Nasal cavity respiratory epithelium epithelial cell of viscerocranial mucosa (primary cell): Measurements from ENCODE around the gene MLEC. TPM values are rescaled to one million over a fixed set of nuclear protein-coding genes. Genes with fewer than 3 reads are reported as not detected.

Source experiments
- total RNA-seq: library from RNA; depleted of rRNA; stranded (reverse); fragments of >200 nt; gene quantifications from 2 replicates; pipeline ENCODE4 v1.2.3, GENCODE V29; 2014

MLEC gene, protein sequence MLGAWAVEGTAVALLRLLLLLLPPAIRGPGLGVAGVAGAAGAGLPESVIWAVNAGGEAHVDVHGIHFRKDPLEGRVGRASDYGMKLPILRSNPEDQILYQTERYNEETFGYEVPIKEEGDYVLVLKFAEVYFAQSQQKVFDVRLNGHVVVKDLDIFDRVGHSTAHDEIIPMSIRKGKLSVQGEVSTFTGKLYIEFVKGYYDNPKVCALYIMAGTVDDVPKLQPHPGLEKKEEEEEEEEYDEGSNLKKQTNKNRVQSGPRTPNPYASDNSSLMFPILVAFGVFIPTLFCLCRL
- total RNA-seq: 83.6 and 108 TPM in 2 replicates

DNA sequence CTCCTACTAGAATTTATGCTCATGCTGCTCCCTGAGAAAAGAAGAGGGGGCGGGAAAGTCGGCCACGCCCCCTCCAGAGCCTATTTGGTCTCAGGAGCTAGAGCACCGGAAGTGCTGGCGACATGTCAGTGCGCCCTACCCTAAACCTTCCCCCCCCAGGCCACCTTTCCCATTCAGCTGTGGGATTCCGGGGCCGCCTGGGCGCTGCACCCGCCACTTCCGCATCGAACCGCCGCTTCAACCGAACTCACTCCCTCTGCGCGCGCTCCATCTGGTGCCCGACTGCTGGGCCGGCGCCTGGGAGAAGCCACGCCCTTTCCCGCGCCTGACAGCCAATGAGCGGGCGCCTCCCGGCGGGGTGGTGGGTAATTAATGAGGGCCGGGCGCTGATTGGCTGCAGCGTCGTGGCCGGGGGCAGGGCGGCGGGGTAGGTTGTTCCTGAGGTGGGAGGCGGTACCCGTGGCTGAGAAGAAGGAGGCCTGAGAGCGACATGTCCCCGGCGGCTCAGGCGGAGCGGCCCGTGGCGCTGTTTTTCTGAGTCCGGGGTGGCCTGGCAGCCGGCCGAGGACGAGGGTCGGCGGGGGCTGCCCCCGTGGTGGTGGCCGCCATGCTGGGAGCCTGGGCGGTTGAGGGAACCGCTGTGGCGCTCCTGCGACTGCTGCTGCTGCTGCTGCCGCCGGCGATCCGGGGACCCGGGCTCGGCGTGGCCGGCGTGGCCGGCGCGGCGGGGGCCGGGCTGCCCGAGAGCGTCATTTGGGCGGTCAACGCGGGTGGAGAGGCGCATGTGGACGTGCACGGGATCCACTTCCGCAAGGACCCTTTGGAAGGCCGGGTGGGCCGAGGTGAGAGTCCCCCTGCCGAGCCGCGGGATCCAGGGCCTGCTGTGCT, at the start of gene MLEC:
MLEC (plus strand) TSS at position 460 of the 888 bp plus-strand sequence; CDS start at position 608, 148 bp downstream.

GRCh38 chr12:120639771-120640721, 46.9 kb upstream of the MLEC start, which contains the start of gene CABP1:
Gene CABP1 (plus strand): TSS chr12:120640626. CDS start chr12:120640686, 60 bp downstream.

DNA sequence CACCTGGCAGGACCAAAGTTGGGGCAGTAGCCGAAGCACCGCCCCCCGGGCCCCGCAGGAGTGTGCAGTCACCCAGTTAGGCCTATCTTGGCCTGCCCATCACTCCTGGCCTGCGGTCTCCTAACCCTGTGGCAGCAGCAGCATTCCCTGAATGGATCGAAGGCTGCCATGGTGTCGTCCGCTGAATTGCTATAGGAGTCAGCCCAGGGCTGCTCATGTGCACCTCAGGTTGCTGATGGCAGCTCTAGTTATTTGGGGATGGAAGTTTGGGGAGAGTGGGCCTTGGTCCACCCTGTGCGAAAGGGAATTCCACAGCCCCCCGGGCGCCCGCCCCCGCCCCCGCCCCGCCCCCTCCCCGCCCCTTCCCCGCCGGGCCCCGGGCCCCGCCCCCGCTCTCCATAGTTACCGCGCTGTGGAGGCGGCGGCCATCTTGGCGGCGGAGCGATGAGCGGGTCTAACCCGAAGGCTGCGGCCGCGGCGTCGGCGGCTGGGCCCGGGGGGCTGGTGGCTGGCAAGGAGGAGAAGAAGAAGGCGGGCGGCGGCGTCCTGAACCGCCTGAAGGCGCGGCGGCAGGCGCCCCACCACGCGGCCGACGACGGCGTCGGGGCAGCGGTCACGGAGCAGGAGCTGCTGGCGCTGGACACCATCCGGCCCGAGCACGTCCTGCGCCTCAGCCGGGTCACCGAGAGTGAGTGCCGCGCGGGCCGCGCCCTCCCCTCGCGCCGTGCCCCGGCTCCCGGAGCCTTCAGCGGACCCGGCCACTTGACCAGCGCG, 23.3 kb downstream of the MLEC start, which contains the start of gene UNC119B:
UNC119B (plus strand) TSS at position 428 of the 774 bp plus-strand sequence; CDS start at position 445, 17 bp downstream.

DNA sequence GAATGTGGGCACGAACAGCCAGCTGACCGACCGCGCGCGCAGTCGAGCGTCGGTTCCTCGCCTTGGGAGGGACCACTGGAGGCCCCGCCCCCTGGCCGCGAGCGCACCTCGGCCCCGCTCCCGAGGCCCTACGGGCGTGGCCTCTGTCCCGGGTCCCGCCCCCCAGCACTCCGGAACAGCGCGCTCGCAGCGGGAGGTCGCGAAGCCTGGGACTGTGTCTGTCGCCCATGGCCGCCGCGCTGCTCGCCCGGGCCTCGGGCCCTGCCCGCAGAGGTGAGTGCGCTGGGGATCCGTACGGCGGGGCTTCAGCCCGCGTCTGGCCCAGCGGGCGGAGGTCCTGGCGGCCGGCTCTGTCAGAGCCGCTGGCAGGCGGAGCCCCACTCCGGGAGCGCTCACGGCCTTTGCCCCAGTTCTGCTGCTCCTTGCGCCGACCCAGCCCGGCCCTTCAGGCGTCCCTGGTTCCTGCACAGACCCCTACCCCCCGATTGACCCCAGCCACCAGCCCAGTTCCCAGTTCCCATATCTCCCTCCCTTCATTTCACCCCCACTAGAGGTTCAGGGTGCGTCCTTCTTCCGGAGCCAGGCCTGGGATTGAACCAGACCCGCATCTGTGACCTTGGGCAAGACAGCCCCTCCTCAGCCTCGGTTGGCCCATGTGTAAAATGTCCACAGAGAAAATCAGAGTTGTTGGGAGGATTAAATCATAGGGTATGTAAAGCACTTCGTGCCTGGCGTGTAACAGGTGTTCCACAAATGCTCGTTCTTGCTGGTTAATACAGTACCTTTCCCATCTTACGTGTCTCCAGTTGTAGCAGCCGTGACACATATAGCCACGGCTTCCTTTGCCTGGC, 38.9 kb downstream of the MLEC start, which contains the start of gene ACADS:
ACADS (plus strand) TSS at position 168 of the 851 bp plus-strand sequence; CDS start at position 228, 60 bp downstream.

Other genes starting within 250 kb of the MLEC start
- gene COX6A1, start 249.0 kb upstream of the MLEC start, total RNA-seq: 381 and 699 TPM in 2 replicates
- 27.8 and 70.1 TPM in 2 replicates for gene TRIAP1, start 240.8 kb upstream of the MLEC start, total RNA-seq
- 22.2 and 22.4 TPM in 2 replicates for gene GATC, start 240.7 kb upstream of the MLEC start, total RNA-seq
- gene SRSF9, start 217.4 kb upstream of the MLEC start, total RNA-seq: 218 and 289 TPM in 2 replicates
- 281 and 342 TPM in 2 replicates for gene DYNLL1, start 191.0 kb upstream of the MLEC start, total RNA-seq
- gene COQ5, start 158.0 kb upstream of the MLEC start, total RNA-seq: 41.3 and 42.4 TPM in 2 replicates
- gene RNF10, start 152.8 kb upstream of the MLEC start, total RNA-seq: 160 and 314 TPM in 2 replicates
- 30.3 and 44.8 TPM in 2 replicates for gene POP5, start 105.7 kb upstream of the MLEC start, total RNA-seq
- under 0.01 TPM in 1 of 2 replicates, not detected in the other for gene CABP1, start 46.5 kb upstream of the MLEC start, total RNA-seq
- 22.2 and 29.9 TPM in 2 replicates for gene UNC119B, start 23.3 kb downstream of the MLEC start, total RNA-seq
- 5.2 and 6.2 TPM in 2 replicates for gene ACADS, start 38.7 kb downstream of the MLEC start, total RNA-seq
- 7.5 and 14.0 TPM in 2 replicates for gene SPPL3, start 217.2 kb downstream of the MLEC start, total RNA-seq